Gastroesophageal sphincter (tissue), 3 donors: ENCODE measurements around the gene CARS2.

ENCODE experiments used
- CTCF ChIP-seq, 4 experiments: fragments of 200-600 bp in 2 of 4; fragments of 450-650 bp in 2 of 4; sonication (generic) in 1 of 4; IDR thresholded peaks; one replicate each; pipeline ENCODE4 v1.5.1; 2017 to 2019; ENCODE audit warnings: antibody characterized with exemption in 4 of 4, mild to moderate bottlenecking in 2 of 4, moderate library complexity in 2 of 4
- POLR2A ChIP-seq, 2 donors: fragments of 450-650 bp; IDR thresholded peaks; one replicate each; pipeline ENCODE4 v1.6.1; 2017; ENCODE audit warnings: antibody characterized with exemption in 2 of 2, mild to moderate bottlenecking in 2 of 2, moderate library complexity in 1 of 2
- POLR2AphosphoS5 ChIP-seq: sonication (generic); formaldehyde crosslinking; IDR thresholded peaks from one replicate; pipeline ENCODE4 v1.6.1; 2017; ENCODE audit warnings: antibody characterized with exemption

- no peak for TF ChIP-seq CTCF (IDR thresholded peaks at IDR 0.05)
- no peak for TF ChIP-seq POLR2A (IDR thresholded peaks at IDR 0.05)
- TF ChIP-seq POLR2AphosphoS5: no peak
Measured at GRCh38 chr13:110681868-110682550, 23.9 kb downstream of the CARS2 start.
